NT2/D1 (cell line): ENCODE data around the gene FSTL4.

Experiments
- DNase-seq: peaks from one replicate; pipeline ENCODE4 v3.0.0-alpha.2; 2011; ENCODE audit warnings: low read depth, low spot score
- H3K27me3 ChIP-seq: 2 replicates; pipeline ENCODE4 v1.6.0; 2011; ENCODE audit warnings: mild to moderate bottlenecking; ENCODE audit not compliant: insufficient read length, insufficient read depth
- H3K36me3 ChIP-seq: 2 replicates; pipeline ENCODE4 v1.6.1; 2011; ENCODE audit warnings: mild to moderate bottlenecking, low read length, mixed read lengths; ENCODE audit not compliant: insufficient read depth, insufficient read length
- H3K4me1 ChIP-seq: 2 replicates; pipeline ENCODE4 v1.5.1; 2011; ENCODE audit not compliant: insufficient read depth, insufficient read length
- H3K4me3 ChIP-seq: 2 replicates; pipeline ENCODE4 v1.5.1; 2011; ENCODE audit warnings: low read depth; ENCODE audit not compliant: insufficient read length
- H3K9ac ChIP-seq: 2 replicates; pipeline ENCODE4 v1.6.0; 2011; ENCODE audit warnings: low read depth; ENCODE audit not compliant: insufficient read length
- H3K9me3 ChIP-seq: 2 replicates; pipeline ENCODE4 v1.5.1; 2011; ENCODE audit warnings: mild to moderate bottlenecking, low read length; ENCODE audit not compliant: insufficient read depth
- SUZ12 ChIP-seq: IDR thresholded peaks from 2 replicates; pipeline ENCODE4 v1.6.1; 2011; ENCODE audit not compliant: insufficient read length, insufficient read depth; ENCODE audit errors: extremely low read depth
- YY1 ChIP-seq: IDR thresholded peaks from 2 replicates; pipeline ENCODE4 v1.6.1; 2011; ENCODE audit not compliant: insufficient read length, insufficient read depth
- ZNF274 ChIP-seq: IDR thresholded peaks from 2 replicates; pipeline ENCODE4 v1.6.1; 2011; ENCODE audit warnings: mild to moderate bottlenecking, low read depth, low read length

The FSTL4 gene

GRCh38 chr5:133579766-133580165 is 32.6 kb downstream of the FSTL4 start:
- no peaks in the 10 kb centered on the region; the same call in 1 of the 2 replicates for H3K9me3 ChIP-seq
- H3K27me3 ChIP-seq, result no peaks in the 10 kb centered on the region
- no peaks in the 10 kb centered on the region for H3K36me3 ChIP-seq
- no peaks in the 10 kb centered on the region for H3K4me1 ChIP-seq
- TF ChIP-seq SUZ12 (no peak), ZNF274 (no peak), YY1 (no peak)
- no peak overlapping the region for H3K9ac ChIP-seq
- no peak overlapping the region for H3K4me3 ChIP-seq
- DNase-seq, result no peak

GRCh38 chr5:133569347-133569746 is 43.0 kb downstream of the FSTL4 start:
- DNase-seq, result no peak
- no peaks in the 10 kb centered on the region for H3K27me3 ChIP-seq
- no peak overlapping the region for H3K9ac ChIP-seq
- H3K36me3 ChIP-seq, result no peaks in the 10 kb centered on the region
- no peak overlapping the region for H3K4me3 ChIP-seq
- H3K9me3 ChIP-seq, result no peaks in the 10 kb centered on the region
- TF ChIP-seq SUZ12, result no peak
- no peak for TF ChIP-seq YY1
- no peak for TF ChIP-seq ZNF274
- no peaks in the 10 kb centered on the region for H3K4me1 ChIP-seq

GRCh38 chr5:133565993-133566392 is 46.3 kb downstream of the FSTL4 start:
- DNase-seq, result no peak
- Histone ChIP-seq H3K9me3 (no peaks in the 10 kb centered on the region), H3K4me3 (no peak overlapping the region), H3K36me3 (no peaks in the 10 kb centered on the region), H3K27me3 (no peaks in the 10 kb centered on the region), H3K4me1 (no peaks in the 10 kb centered on the region), H3K9ac (no peak overlapping the region)
- no peak for TF ChIP-seq ZNF274

GRCh38 chr5:133564921-133565565 is 47.3 kb downstream of the FSTL4 start:
- no peak overlapping the region for H3K4me3 ChIP-seq
- no peaks in the 10 kb centered on the region for H3K27me3 ChIP-seq
- no peaks in the 10 kb centered on the region for H3K36me3 ChIP-seq
- no peaks in the 10 kb centered on the region for H3K9me3 ChIP-seq
- DNase-seq, result no peak
- H3K4me1 ChIP-seq, result no peaks in the 10 kb centered on the region
- TF ChIP-seq ZNF274 (no peak), SUZ12 (no peak), YY1 (no peak)
- no peak overlapping the region for H3K9ac ChIP-seq

GRCh38 chr5:133562554-133562953 is 49.8 kb downstream of the FSTL4 start:
- Histone ChIP-seq H3K4me3 (no peak overlapping the region), H3K9me3 (no peaks in the 10 kb centered on the region), H3K4me1 (no peaks in the 10 kb centered on the region), H3K36me3 (no peaks in the 10 kb centered on the region), H3K27me3 (no peaks in the 10 kb centered on the region), H3K9ac (no peak overlapping the region)
- TF ChIP-seq ZNF274 (no peak), SUZ12 (no peak), YY1 (no peak)
- no peak for DNase-seq

GRCh38 chr5:133559960-133560359 is 52.4 kb downstream of the FSTL4 start:
- Histone ChIP-seq H3K4me1 (no peaks in the 10 kb centered on the region), H3K36me3 (no peaks in the 10 kb centered on the region), H3K9me3 (no peaks in the 10 kb centered on the region), H3K4me3 (no peak overlapping the region), H3K9ac (no peak overlapping the region), H3K27me3 (no peaks in the 10 kb centered on the region)
- TF ChIP-seq YY1, result no peak
- no peak for TF ChIP-seq ZNF274
- no peak for TF ChIP-seq SUZ12
- DNase-seq, result no peak

GRCh38 chr5:133556551-133556950 is 55.8 kb downstream of the FSTL4 start:
- H3K9ac ChIP-seq, result no peak overlapping the region
- no peaks in the 10 kb centered on the region for H3K4me1 ChIP-seq
- no peaks in the 10 kb centered on the region for H3K9me3 ChIP-seq
- H3K4me3 ChIP-seq, result no peak overlapping the region
- TF ChIP-seq ZNF274, result no peak
- TF ChIP-seq SUZ12, result no peak
- TF ChIP-seq YY1, result no peak
- no peaks in the 10 kb centered on the region for H3K36me3 ChIP-seq
- H3K27me3 ChIP-seq, result no peaks in the 10 kb centered on the region
- no peak for DNase-seq
